HFF-Myc (cell line): ENCODE measurements around the gene CAPZB.

ENCODE experiments used
- DNase-seq: peaks from one replicate; pipeline ENCODE4 v3.0.0-alpha.2; 2011; ENCODE audit warnings: low read depth; ENCODE audit errors: extremely low read depth
- H3K4me3 ChIP-seq: replicated peaks from 2 replicates; pipeline ENCODE4 v1.5.1; 2011; ENCODE audit warnings: low read depth, mild to moderate bottlenecking, control low read depth, low read length
- TF ChIP-seq, protein P1 (sequence below): IDR thresholded peaks from 2 replicates; pipeline ENCODE4 v1.5.1; 2012; ENCODE audit warnings: mild to moderate bottlenecking, low read depth, low read length, control low read depth; ENCODE audit errors: missing control alignments

The CAPZB gene

DNA sequence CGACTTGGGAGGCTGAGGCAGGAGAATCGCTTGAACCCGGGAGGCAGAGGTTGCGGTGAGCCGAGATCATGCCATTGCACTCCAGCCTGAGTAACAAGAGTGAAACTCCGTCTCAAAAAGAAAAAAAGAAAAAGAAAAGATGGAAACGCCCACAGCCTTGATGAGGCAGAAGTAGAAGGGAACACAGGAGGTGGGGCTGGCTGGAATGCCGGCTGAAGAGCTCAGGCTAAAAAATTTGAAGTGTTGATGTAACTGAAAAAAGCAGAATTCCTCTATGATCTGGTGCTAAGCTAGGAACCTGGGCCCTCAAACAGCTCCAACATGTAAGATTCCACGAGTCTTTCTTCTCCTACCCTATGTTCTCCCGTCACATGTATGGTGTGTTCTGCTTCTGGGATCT is 119.6 kb downstream of the CAPZB start:
- TF ChIP-seq, protein P1, sequence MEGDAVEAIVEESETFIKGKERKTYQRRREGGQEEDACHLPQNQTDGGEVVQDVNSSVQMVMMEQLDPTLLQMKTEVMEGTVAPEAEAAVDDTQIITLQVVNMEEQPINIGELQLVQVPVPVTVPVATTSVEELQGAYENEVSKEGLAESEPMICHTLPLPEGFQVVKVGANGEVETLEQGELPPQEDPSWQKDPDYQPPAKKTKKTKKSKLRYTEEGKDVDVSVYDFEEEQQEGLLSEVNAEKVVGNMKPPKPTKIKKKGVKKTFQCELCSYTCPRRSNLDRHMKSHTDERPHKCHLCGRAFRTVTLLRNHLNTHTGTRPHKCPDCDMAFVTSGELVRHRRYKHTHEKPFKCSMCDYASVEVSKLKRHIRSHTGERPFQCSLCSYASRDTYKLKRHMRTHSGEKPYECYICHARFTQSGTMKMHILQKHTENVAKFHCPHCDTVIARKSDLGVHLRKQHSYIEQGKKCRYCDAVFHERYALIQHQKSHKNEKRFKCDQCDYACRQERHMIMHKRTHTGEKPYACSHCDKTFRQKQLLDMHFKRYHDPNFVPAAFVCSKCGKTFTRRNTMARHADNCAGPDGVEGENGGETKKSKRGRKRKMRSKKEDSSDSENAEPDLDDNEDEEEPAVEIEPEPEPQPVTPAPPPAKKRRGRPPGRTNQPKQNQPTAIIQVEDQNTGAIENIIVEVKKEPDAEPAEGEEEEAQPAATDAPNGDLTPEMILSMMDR, result no peak
- no peak overlapping the region for H3K4me3 ChIP-seq
- DNase-seq, result no peak

DNA sequence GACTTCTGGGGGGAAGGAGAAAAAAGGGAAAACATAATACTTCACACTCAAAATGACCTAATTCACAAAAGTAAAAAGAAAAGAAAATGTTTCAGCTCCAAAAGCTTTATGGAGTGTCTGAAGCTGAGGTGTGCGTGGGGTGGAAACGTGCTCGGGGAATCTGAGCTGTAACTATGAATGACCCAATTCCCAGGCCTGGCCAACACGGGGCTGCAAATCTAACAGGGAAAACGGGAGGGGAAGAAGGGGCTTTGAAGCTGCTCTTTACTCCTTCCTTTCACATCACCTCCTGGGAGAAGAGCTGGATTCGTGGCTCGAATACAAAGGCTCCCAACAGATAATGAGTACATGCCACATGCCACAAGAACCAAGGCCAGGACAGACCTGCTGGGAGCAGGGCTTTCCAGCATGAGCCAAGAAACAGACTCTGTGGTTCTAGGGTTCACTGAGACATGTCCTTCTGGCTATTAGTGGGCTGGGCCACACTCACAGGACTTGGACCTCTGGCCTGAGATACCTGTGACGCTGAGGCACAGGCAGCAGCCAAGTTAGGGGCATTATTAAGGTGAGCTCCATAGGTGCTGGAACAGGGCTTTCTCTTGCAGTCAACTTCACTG is 121.7 kb downstream of the CAPZB start:
- no peak for DNase-seq
- no peak overlapping the region for H3K4me3 ChIP-seq
- TF ChIP-seq, protein P1, result no peak

DNA sequence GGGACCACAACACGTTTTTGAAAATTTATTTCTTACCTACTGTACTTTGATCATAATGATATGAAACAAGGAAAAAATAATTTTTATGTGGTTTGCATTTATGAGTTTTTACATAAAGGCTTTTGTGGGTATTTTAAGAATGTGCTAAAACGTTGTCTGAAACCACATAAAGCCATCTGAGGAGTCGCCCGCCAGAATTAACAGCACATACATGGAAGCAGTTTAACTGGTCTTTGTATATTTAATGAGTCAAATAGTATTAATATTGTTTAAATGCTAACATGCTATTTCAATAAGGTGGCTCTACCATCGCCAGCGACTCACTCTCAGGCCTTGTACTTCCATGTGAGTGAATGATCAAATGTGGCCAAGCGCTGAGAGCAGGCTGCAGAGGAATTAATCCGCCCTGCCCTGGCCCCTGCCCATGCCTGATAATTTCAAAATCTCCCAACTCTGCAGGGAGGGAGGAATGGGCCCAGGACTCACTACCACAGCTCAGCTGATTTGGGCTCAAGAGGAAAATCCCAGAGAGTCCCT is 123.7 kb downstream of the CAPZB start:
- TF ChIP-seq, protein P1, result no peak
- DNase-seq, result no peak
- H3K4me3 ChIP-seq, result no peak overlapping the region

DNA sequence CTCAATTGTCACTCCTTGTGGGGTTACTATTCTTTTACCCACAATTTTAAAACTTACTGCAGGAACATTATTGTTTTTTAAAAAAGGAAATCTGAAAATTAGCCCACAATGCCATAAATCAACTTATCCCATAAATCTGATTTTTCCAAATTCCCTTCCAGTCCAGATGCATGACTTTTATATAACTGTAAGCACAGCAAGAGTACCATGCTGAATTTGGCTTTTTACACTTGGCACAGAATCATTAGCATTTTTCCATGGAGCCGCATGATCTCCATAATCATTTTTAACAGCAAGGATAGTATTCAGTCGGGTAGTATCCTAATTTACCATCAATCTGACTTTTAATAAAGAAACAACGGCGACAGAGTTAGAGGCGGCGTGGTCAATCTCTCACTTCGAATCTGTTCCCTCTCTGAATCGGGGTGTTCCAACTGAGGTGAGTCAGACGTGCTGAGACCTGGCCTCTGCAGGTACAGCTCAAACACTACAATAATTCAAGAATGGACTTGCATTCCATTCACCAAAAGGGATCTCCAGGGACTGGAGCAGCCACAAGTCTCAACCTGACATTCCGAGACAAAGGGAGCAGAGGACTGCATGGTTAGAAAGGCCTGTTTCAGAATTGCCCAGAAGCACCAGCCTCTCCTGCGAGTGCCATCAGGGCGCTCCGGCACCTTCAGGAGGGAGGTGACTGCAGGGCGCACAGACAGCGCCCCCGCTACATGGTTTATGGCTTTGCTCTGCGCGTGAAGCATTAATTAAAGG is 124.3 kb downstream of the CAPZB start:
- TF ChIP-seq, protein P1, result no peak
- no peak overlapping the region for H3K4me3 ChIP-seq
- no peak for DNase-seq

DNA sequence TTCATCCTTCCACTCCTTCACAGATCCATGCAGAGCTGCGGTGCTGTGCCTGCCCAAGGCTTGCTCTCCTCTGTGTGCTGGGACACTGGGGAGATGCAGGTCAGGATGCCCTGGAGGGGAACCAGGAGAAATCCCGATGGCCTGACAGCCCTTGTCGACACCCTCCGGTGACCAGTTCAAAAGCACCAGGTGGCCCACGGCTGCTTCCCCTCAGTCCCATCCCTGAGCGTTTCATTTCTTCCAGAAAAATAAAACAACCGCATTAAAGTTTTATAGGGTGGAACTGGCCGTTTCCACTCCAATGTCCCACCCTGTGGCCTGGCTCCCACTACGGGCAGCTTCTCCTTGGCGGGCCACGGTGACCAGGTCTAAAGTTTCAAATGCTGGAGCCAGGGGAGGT is 124.9 kb downstream of the CAPZB start:
- DNase-seq, result no peak
- TF ChIP-seq, protein P1, result no peak
- no peak overlapping the region for H3K4me3 ChIP-seq

DNA sequence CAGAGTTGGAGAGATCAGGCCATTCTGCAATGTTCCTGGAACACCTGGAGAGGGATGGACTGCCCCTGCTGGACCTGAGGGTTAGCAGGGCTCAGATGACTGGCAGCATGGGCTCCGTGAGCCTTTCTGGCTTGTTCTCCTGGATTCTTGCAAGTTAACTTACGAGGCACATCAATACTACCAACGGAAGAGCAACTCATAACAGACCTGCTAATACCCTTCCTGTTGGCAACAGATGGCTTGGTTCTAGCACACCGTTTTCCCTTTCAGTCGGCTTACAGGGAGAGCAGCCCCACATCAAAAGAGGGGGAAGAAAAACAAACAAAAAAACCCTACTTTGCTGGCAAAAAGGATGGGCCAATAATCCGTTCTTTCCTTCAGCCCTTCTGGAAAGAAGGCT is 125.3 kb downstream of the CAPZB start:
- TF ChIP-seq, protein P1, result no peak
- no peak for DNase-seq

More for the DNA sequence above, 125.3 kb downstream of the CAPZB start:
- no peak overlapping the region for H3K4me3 ChIP-seq
